ENCODE results near the gene GALK1. TPM values are rescaled to one million over a fixed set of nuclear protein-coding genes. Genes with fewer than 3 reads are reported as not detected.

The GALK1 gene
- total RNA-seq, 1 experiment from 2014 or later = 36.7 TPM

- DNase-seq = no peak
- Histone ChIP-seq H4K91ac (ENCODE audit: insufficient read length, low read depth, low read length) (no peak overlapping the region), H3K4me1 (ENCODE audit: insufficient read depth, low read length) (no peaks in the 10 kb centered on the region), H3K4me2 (ENCODE audit: insufficient read depth, insufficient read length, low read length) (no peak overlapping the region), H3K27me3 (ENCODE audit: insufficient read depth, low read length) (no peaks in the 10 kb centered on the region), H2BK12ac (ENCODE audit: insufficient read length, low read depth, low read length) (no peak overlapping the region), H3K79me2 (ENCODE audit: insufficient read depth, low read length) (no peaks in the 10 kb centered on the region), H2BK120ac (ENCODE audit: low read depth, low read length, poor library complexity, severe bottlenecking) (no peak overlapping the region), H2AK5ac (ENCODE audit: insufficient read length, low read length) (no peak overlapping the region), H2BK5ac (ENCODE audit: insufficient read length, low read length) (no peak overlapping the region), H3K18ac (ENCODE audit: insufficient read length, low read depth, low read length) (no peak overlapping the region), H4K5ac (ENCODE audit: insufficient read length, low read depth, low read length) (no peak overlapping the region), H3K79me1 (ENCODE audit: insufficient read depth, low read depth, low read length, poor library complexity, severe bottlenecking) (no peaks in the 10 kb centered on the region), H3K9me3 (ENCODE audit: control insufficient read depth, low read depth, low read length) (no peaks in the 10 kb centered on the region), H3K56ac (ENCODE audit: insufficient read length, low read depth, low read length) (no peak overlapping the region), H3K4ac (ENCODE audit: low read depth, low read length) (no peak overlapping the region), H3K23me2 (ENCODE audit: insufficient read length, low read depth, low read length, poor library complexity, severe bottlenecking) (peaks cover 3% of the 10 kb centered on the region), H3T11ph (ENCODE audit: low read length) (no peak overlapping the region), H3K27ac (ENCODE audit: insufficient read length, low read depth, low read length) (no peak overlapping the region), H3K14ac (ENCODE audit: insufficient read depth, low read length) (no peak overlapping the region), H4K20me1 (ENCODE audit: control insufficient read depth, insufficient read depth, insufficient read length) (no peaks in the 10 kb centered on the region), H2AFZ (ENCODE audit: low read length) (no peak overlapping the region), H2BK20ac (ENCODE audit: low read depth, low read length, poor library complexity, severe bottlenecking) (no peak overlapping the region), H4K8ac (replicated peaks; ENCODE audit: insufficient read length, low read depth, low read length) (no peak overlapping the region), H3K9ac (ENCODE audit: extremely low read depth, insufficient read length, low read length) (no peak overlapping the region), H3K23ac (ENCODE audit: insufficient read length, low read depth, low read length) (no peak overlapping the region), H2BK15ac (ENCODE audit: low read depth, low read length) (no peak overlapping the region)
- Mint-ChIP-seq H3K27ac (no peak overlapping the region), H3K4me1 (0 out of 4 replicates have a peak, but pooled peaks cover 4 to 6% of the 10 kb centered on the region in 2 experiments), H3K4me3 (no peak overlapping the region), H3K27me3 (ENCODE audit: low read depth) (peaks cover 7% of the 10 kb centered on the region), H3K36me3 (ENCODE audit: insufficient read depth in 1 of 3, low read depth in 3 of 3) (no peaks in the 10 kb centered on the region), H3K9me3 (no peaks in the 10 kb centered on the region; a peak in 1 of 5 replicates)
- no CpG with 5 or more reads among the region's 9 CpGs for WGBS (ENCODE audit: extremely low coverage, insufficient read length, low lambda C conversion rate)
- TF ChIP-seq CTCF (conservative IDR thresholded peaks at IDR 0.05) = no peak
Measured at GRCh38 chr17:75748706-75749105, 16.3 kb downstream of the GALK1 start.
